ENCODE measurements around the gene ABCC6.

ABCC6 gene

DNA sequence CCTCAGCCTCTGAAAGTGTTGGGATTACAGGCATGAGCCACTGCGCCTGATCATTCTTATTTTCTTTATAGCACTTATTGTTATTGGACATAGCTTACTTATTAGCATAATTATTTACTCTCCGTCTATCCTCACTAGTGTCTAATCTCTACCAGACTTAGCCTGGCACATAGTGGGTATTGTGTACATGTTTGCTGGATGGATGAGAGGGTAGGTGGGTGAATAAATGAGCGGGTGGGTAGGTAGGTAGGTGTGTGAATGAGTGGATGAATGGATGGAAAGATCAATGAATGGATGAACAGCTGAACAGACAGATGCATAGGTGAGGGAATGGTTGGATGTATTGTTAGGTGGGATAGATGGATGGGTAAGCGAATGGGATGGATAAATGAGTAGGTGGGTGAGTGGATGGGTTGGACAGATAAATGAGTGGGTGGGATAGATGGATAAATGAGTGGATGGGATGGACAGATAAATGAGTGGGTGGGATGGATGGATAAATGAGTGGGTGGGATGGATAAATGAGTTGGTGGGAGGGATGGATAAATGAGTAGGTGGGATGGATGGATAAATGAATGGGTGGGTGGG, 51.9 kb downstream of the ABCC6 start:
- no peak for DNase-seq
- TF ChIP-seq, protein P1, sequence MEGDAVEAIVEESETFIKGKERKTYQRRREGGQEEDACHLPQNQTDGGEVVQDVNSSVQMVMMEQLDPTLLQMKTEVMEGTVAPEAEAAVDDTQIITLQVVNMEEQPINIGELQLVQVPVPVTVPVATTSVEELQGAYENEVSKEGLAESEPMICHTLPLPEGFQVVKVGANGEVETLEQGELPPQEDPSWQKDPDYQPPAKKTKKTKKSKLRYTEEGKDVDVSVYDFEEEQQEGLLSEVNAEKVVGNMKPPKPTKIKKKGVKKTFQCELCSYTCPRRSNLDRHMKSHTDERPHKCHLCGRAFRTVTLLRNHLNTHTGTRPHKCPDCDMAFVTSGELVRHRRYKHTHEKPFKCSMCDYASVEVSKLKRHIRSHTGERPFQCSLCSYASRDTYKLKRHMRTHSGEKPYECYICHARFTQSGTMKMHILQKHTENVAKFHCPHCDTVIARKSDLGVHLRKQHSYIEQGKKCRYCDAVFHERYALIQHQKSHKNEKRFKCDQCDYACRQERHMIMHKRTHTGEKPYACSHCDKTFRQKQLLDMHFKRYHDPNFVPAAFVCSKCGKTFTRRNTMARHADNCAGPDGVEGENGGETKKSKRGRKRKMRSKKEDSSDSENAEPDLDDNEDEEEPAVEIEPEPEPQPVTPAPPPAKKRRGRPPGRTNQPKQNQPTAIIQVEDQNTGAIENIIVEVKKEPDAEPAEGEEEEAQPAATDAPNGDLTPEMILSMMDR (IDR thresholded peaks at IDR 0.05; ENCODE audit: low read depth, low read length), result no peak
- H3K9me3 ChIP-seq (ENCODE audit: severe bottlenecking), result peaks cover 3% of the 10 kb centered on the region
- H3K27me3 ChIP-seq (ENCODE audit: insufficient read depth, low read depth, severe bottlenecking), result no peaks in the 10 kb centered on the region
- H3K27ac ChIP-seq, result no peak overlapping the region
- H3K4me3 ChIP-seq (ENCODE audit: low read depth, low read length), result no peak overlapping the region
- peaks cover 24% of the 10 kb centered on the region for H3K36me3 ChIP-seq

DNA sequence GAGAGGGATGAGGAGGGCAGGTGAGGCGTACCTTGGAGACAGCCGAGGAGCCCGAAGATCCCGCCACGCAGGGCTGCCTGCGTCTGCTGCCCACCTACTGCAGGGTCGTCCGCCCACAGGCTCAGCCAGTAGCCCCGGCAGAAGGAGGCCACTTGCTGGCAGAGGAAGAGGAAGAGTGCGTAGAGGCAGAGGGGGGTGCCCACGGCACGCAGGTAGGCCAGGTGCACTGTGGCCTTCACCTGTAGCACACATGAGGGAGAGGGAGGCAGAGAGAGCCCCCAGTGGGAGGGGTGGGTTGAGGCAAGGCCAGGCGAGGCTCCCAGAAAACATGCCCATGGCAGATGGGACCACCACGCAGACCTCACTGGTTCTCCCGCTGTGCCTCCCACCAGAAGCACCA, 53.7 kb downstream of the ABCC6 start:
- Histone ChIP-seq H3K36me3 (peaks cover 10% of the 10 kb centered on the region), H3K27me3 (ENCODE audit: insufficient read depth, low read depth, severe bottlenecking) (no peaks in the 10 kb centered on the region), H3K27ac (no peak overlapping the region), H3K9me3 (ENCODE audit: severe bottlenecking) (no peaks in the 10 kb centered on the region), H3K4me3 (ENCODE audit: low read depth, low read length) (no peak overlapping the region)
- DNase-seq, result no peak
- TF ChIP-seq, protein P1 (IDR thresholded peaks at IDR 0.05; ENCODE audit: low read depth, low read length), result no peak

- H3K9me3 ChIP-seq (ENCODE audit: severe bottlenecking), result no peaks in the 10 kb centered on the region
- no peak for DNase-seq
- no peaks in the 10 kb centered on the region for H3K27me3 ChIP-seq (ENCODE audit: insufficient read depth, low read depth, severe bottlenecking)
- H3K4me3 ChIP-seq (ENCODE audit: low read depth, low read length), result no peak overlapping the region
- peaks cover 6% of the 10 kb centered on the region for H3K36me3 ChIP-seq
- no peak overlapping the region for H3K27ac ChIP-seq
- TF ChIP-seq, protein P1 (IDR thresholded peaks at IDR 0.05; ENCODE audit: low read depth, low read length), result no peak
Measured at GRCh38 chr16:16168431-16168830, 54.9 kb downstream of the ABCC6 start.

- H3K4me3 ChIP-seq (ENCODE audit: low read depth, low read length), result no peak overlapping the region
- TF ChIP-seq, protein P1 (IDR thresholded peaks at IDR 0.05; ENCODE audit: low read depth, low read length), result no peak
- no peak for DNase-seq
- H3K9me3 ChIP-seq (ENCODE audit: severe bottlenecking), result no peaks in the 10 kb centered on the region
- peaks cover 3% of the 10 kb centered on the region for H3K36me3 ChIP-seq
- H3K27me3 ChIP-seq (ENCODE audit: insufficient read depth, low read depth, severe bottlenecking), result no peaks in the 10 kb centered on the region
- no peak overlapping the region for H3K27ac ChIP-seq
Measured at GRCh38 chr16:16167927-16168326, 55.4 kb downstream of the ABCC6 start.

DNA sequence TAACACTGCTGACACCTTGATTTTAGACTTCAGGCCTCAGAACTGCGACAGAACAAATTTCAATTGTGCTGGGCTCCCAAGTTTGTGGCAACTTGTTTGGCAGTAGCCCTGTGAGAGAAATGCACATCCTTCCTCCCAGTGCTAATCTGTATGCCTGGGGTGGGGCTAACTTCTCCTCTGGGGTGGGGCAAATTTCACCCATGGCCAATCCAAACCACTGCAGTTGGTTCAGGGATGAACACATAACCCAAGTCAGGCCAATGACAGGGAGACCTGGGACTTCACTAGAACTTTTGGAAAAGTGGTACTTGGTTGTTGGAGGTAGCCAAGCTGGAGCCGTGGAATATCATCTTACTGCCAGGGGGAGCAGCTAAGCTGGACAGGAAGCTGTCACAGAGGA, 56.3 kb downstream of the ABCC6 start:
- no peak overlapping the region for H3K27ac ChIP-seq
- H3K9me3 ChIP-seq (ENCODE audit: severe bottlenecking), result no peaks in the 10 kb centered on the region
- peaks cover 3% of the 10 kb centered on the region for H3K36me3 ChIP-seq
- no peak for DNase-seq
- TF ChIP-seq, protein P1 (IDR thresholded peaks at IDR 0.05; ENCODE audit: low read depth, low read length), result no peak
- no peaks in the 10 kb centered on the region for H3K27me3 ChIP-seq (ENCODE audit: insufficient read depth, low read depth, severe bottlenecking)
- no peak overlapping the region for H3K4me3 ChIP-seq (ENCODE audit: low read depth, low read length)

GRCh38 chr16:16166085-16166484, 57.2 kb downstream of the ABCC6 start:
- TF ChIP-seq, protein P1 (IDR thresholded peaks at IDR 0.05; ENCODE audit: low read depth, low read length), result no peak
- no peaks in the 10 kb centered on the region for H3K27me3 ChIP-seq (ENCODE audit: insufficient read depth, low read depth, severe bottlenecking)
- H3K27ac ChIP-seq, result no peak overlapping the region
- no peaks in the 10 kb centered on the region for H3K9me3 ChIP-seq (ENCODE audit: severe bottlenecking)
- H3K4me3 ChIP-seq (ENCODE audit: low read depth, low read length), result no peak overlapping the region
- DNase-seq, result no peak
- H3K36me3 ChIP-seq, result peaks cover 3% of the 10 kb centered on the region
